ENCODE results near the gene RRP15. TPM values are rescaled to one million over a fixed set of nuclear protein-coding genes. Genes with fewer than 3 reads are reported as not detected.
"Not testable (repeated sequence)": the region's sequence is repeated elsewhere in the genome, so short reads cannot be mapped to it uniquely, and the experiment has no call there.

RRP15 gene
- total RNA-seq, 2 donors from 2014 or later = 25.8 to 26.4 TPM

- DNase-seq (ENCODE audit: low spot score) = no peak
- intact Hi-C loops (cut with DNase I) = no loop called here
These were observed 646 bp upstream of the RRP15 start for GRCh38 chr1:218284377-218284916.

- no peak for DNase-seq (ENCODE audit: low spot score)
- intact Hi-C loops (cut with DNase I) = no loop called here
These were observed 7.4 kb downstream of the RRP15 start for GRCh38 chr1:218292515-218292914.

- intact Hi-C loops (cut with DNase I) = no loop called here
- no peak for DNase-seq (ENCODE audit: low spot score)
These were observed 9.5 kb downstream of the RRP15 start for GRCh38 chr1:218294546-218294945.

- DNase-seq (ENCODE audit: low spot score) = no peak
- intact Hi-C loops (cut with DNase I) = no loop called here
These were observed 11.1 kb downstream of the RRP15 start for GRCh38 chr1:218296162-218296561.

DNA sequence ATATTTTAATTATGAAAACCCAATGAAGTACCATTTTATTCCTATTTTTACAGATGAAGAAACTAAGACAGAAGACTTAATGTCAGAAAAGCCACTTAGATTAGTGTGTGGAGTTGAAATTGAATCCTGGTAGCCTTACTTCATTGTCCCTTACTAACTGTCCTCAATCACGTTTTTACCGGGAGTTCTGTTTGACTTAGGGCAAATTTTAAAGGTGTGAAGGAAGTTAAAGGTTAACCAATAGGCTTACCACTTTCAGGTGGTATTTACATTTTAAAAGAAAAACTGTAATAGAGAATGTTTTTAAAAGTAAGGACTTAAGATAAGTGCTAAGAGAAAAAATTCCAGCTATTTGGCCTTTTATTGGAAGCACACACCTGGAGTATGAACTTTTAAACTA is 12.4 kb downstream of the RRP15 start:
- intact Hi-C loops (cut with DNase I) = no loop called here
- no peak for DNase-seq (ENCODE audit: low spot score)

DNA sequence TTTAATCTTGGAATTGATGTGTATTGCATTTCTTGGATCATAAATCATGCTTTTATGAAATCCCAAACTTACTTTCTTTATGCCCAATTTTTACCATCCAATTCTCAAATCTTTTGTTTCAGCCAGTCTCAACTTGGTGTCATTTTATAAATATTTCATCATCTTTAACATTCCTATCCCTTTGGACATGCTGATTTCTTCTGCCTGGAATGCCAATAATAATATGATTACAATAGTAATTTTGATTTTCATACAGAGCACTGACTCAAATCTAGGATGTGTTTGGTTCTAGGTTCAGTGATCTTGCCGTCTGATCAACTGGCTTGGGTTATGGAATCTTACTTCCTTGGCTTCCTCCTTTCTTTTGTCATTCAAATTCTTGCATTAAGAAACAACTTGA is 12.8 kb downstream of the RRP15 start:
- no peak for DNase-seq (ENCODE audit: low spot score)
- intact Hi-C loops (cut with DNase I) = no loop called here

- no peak for DNase-seq (ENCODE audit: low spot score)
- intact Hi-C loops (cut with DNase I) = no loop called here
These were observed 13.3 kb downstream of the RRP15 start for GRCh38 chr1:218298398-218298797.

DNA sequence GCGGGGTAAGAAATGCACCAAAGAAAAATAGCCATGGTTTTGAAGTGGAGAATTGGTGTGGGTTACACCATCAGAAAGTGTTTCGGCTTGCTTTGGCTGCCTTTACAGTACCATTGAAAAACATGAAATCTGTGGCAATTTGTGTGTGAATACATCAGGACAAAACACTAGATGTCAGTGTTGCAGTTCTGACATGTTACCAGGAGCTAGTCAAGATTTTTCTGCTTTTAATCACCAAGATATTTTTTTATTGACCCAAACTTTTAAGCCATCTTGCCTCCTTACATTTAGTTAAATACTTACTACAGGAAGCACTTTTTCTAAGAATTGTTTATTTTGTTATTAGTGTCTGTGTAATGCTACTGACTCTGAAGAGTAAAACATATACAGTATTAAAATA is 14.3 kb downstream of the RRP15 start:
- no peak for DNase-seq (ENCODE audit: low spot score)
- intact Hi-C loops (cut with DNase I) = no loop called here

DNA sequence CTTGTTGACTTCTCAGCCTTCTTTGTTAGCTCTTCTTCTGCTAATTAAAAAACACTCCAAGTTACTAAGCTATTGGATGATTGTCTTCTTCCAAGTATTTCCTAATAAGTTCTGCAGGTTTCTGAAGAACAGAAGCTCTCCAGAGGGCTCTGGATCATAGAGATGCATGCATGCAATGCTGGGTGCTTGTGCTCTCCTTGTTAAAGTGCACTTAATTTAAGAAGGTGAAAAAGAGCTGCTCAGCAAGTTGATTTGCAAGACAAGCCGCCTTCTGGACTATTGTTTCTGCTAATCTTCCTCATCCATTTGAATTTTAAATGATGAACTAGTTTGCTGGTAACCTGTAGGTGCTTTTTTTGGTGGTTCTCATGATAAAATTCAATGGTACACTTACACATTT is 16.1 kb downstream of the RRP15 start:
- no peak for DNase-seq (ENCODE audit: low spot score)
- intact Hi-C loops (cut with DNase I) = no loop called here

DNA sequence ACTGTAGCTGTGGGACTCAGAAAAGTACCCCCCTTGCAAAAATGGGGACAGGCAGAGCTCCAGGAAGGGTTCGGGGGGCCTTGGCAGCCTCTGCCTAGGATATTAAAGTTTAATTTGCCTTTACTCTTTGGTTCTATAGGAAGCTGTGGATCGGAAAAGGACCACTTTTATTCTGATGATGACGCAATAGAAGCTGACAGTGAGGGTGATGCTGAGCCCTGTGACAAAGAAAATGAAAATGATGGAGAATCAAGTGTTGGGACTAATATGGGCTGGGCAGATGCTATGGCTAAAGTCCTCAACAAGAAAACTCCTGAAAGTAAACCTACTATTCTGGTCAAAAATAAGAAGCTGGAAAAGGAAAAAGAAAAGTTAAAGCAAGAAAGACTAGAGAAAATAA is 17.1 kb downstream of the RRP15 start:
- intact Hi-C loops (cut with DNase I) = no loop called here

GRCh38 chr1:218303176-218303879 is 18.2 kb downstream of the RRP15 start:
- intact Hi-C loops (cut with DNase I) = no loop called here
- DNase-seq (ENCODE audit: low spot score) = no peak

More for the DNA sequence above, 17.1 kb downstream of the RRP15 start:
- DNase-seq (ENCODE audit: low spot score) = no peak

DNA sequence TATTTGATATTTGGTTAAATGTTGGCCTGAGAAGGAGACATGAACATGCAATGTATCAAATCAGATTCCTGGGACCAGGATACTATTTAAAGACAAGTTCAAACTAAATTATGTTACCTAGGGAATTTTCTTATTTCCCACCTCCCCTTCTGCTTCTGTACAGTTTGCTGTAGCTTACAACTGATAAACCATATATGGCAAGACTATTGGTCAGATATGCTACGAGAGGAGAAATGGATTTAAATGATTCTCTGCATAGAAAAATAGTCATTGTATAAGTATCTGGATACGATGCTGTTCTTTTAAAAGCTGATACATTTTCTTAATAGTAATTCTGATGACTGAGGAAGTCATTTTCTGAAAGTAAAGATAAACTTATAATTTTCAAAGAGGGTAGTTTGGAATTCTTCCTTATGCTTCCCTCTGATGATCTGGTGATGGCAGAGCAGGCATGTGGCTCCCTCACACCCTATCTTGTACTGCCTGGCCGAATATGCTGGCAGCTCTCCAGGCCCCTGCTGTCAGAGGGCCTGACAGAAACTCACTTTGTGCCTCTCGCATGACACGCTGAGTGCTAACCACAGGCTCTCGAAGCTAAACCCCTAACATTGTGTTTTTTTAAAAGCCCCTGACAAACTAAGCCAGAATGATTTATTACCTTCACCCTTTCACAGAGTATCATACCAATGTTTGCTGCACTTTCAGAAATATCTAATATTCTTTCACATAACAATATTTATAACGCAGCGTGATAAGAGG is 19.4 kb downstream of the RRP15 start:
- no peak for DNase-seq (ENCODE audit: low spot score)
- intact Hi-C loops (cut with DNase I) = no loop called here

GRCh38 chr1:218305472-218306064 is 20.5 kb downstream of the RRP15 start:
- intact Hi-C loops (cut with DNase I) = no loop called here
- no peak for DNase-seq (ENCODE audit: low spot score)

GRCh38 chr1:218312509-218312908 is 27.4 kb downstream of the RRP15 start:
- intact Hi-C loops (cut with DNase I) = no loop called here
- no peak for DNase-seq (ENCODE audit: low spot score)

- intact Hi-C loops (cut with DNase I) = no loop called here
- no peak for DNase-seq (ENCODE audit: low spot score)
These were observed 29.2 kb downstream of the RRP15 start for GRCh38 chr1:218314316-218314715.

DNA sequence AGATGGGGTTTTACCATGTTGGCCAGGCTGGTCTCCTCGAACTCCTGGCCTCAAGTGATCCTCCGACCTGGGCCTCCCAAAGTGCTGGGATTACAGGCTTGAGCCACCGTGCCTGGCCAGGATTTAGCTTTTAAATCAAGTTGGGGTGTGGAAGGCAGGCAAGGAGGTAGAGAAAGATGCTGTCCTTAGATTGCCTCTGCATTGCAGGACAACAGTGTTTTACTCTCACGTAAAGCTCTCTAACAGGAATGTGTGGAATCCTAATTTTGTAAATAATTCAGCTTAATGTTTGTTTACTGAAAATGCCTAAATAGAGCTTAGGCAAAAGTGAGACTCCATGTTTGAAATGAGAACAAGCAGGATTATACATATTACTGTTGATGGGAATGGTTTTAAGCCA is 30.5 kb downstream of the RRP15 start:
- DNase-seq (ENCODE audit: low spot score) = no peak
- intact Hi-C loops (cut with DNase I) = no loop called here

GRCh38 chr1:218317061-218317460 is 32.0 kb downstream of the RRP15 start:
- DNase-seq (ENCODE audit: low spot score) = no peak
- intact Hi-C loops (cut with DNase I) = no loop called here

- not testable (repeated sequence) for DNase-seq (ENCODE audit: low spot score)
- intact Hi-C loops (cut with DNase I) = loop anchor here (10.0 kb wide), 2 partner anchors 1255 to 1345 kb away; no protein-coding TSS in a partner anchor
These were observed 35.1 kb downstream of the RRP15 start for GRCh38 chr1:218320182-218320581.

DNA sequence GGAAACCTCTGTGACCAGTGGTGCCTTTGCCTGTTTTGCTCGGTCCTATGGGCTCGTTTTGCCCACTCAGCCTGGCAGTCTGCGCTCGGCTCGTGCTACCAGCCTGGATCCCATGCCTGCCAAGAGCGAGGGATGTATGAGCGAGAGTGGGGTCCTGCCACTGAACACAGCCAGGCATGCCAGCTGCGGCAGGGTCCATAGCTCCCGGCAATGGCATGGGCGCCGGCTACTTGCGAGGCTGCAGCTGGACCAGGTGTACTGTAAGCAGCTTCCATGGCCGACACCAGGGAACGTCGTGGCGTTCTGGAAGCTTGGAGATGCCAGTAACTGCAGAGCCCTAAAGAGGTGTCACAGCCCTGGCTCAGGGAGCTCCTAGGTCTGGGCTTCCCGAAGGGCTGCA is 37.7 kb downstream of the RRP15 start:
- intact Hi-C loops (cut with DNase I) = loop anchor here (10.0 kb wide), 2 partner anchors 1252 to 1342 kb away; no protein-coding TSS in a partner anchor
- peak; percentile 81 for DNase-seq (ENCODE audit: low spot score)

GRCh38 chr1:218323568-218324225 is 38.6 kb downstream of the RRP15 start:
- intact Hi-C loops (cut with DNase I) = loop anchor here (10.0 kb wide), 2 partner anchors 1251 to 1341 kb away; no protein-coding TSS in a partner anchor
- peak; percentile 73 for DNase-seq (ENCODE audit: low spot score)
